ENCODE data around the gene APRT.

The APRT gene

DNA sequence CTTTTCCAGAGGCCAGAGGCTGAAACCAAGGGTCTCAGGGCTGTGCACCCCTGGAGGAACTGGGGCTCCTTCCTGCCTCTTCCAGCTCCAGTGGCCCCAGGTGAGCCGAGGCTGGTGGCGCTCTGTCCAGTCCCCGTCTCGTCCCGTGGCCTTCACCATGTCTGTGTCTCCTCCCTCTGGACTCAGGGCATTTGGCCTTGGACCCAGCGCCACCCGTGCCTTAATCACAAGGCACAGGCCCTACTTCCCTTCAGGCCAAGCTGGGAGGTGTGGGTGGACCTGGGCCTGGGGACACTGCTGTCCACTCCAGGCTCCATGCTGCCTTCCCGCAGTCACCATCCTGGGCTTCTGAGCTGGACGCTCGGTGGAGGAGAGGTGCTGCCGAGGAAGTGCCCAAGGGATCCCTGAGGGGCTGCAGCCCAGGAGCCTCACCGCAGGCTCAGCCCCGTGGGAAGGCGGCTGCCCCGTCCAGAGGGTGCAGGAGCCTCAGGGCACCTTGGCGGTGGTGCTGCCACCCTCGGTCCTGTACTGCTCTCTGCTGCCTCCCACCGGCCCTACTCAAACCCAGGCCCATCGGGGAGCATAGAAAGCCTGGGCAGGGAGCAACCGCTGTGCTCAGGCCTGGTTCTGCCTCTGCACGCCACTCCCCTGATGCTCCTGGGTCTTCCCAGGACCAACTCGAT, 9.6 kb upstream of the APRT start:
- no peak for DNase-seq

DNA sequence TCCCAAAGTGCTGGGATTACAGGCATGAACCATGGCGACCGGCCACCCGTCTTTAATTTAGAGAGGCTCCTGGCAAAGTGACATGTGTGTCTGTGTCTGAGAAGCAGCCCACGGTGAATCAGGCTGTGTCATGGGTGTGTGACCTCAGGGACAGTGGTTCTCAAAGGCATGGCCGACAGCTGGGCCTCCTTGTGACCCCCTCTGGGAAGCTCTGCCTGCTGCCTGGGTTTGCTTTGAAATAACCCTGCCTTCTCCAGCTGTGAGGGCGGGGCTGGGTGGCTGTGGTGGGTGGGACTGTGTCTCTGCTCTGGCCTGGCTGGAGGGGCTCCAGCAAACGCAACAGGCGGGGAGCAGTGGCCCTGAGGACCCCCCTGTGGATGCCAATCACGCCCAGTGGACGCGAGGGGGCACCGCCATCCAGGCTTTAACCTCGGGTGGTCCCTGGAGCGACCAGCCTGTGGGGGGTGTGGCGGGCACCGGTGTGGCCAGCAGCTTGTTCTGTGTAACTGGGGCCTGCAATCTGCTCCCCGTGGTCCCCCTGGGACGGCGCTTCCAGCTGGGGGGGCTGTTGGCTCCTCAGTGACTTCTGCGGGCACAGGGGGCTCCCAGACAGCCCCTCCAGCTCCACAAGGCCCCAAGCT, 8.8 kb upstream of the APRT start:
- no peak for DNase-seq

DNA sequence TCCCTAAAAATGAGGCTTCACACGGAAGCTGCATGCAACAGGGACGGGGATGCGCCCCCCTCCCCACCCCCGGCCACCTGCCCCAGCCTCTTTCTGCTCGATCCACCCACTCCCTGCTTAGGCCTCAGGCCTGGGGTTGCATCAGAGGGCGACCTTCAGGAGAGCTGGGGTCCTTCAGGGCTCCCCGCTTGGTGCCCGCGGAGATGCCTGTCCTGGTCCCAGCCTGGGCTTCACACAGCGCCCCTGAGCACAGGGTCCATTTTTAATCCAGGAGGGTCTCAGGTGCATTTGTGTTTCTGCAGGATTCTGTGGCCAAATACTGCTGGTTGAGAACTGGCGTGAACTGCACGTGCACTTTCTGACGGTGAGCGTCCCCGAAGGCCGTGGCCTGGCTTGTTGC, 7.4 kb upstream of the APRT start:
- no peak for DNase-seq

DNA sequence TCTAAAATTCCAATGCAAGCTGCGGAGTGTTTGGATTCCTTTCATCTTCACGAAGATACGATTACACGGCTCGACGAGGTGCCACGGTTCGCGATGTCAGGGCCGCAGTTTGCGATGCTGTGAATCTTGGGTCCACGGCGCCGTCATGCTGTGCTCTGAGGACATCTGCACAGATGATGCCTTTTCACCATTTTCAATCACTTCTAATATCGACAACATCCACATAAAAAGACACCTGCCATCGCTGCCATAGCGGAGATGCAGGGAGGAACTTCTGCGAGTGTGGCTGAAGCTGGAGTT, 6.8 kb upstream of the APRT start:
- no peak for DNase-seq

DNA sequence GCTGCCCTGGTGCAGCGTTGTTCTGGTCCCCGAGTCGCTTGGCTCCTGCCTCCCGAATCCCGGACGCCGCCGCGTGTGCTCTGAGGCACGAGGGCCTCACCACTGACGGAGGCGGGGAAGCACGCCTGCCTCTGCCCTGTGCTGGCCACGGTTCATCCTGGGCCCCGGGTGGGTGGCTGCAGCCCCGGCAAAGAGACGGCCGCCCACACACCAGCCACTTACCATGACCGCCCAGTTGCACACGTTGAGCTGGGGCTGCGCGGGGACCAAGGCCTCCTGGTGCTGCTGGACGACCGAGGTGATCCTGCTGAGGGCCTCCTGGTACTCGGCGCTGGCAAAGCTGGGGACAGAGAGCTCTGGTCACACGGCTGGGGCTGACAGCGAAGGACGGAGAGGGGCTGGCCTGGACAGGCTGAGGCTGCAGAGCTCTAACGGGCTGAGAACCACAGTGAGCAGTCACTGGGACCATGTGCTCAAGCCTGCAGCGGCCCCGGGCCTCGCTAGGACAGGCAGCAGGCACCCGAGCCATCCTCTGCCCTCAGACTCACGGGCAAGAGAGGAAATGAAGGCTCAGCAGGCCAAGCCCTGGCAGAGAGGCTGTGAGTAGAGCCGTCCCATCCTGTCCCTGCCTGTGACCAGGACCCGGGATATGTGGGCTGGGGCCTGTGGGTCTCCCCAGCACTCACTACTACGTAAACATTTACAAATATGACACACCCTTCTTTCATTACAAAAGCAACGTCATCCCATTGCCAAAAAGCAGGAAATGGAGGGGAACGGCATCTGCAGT, 6.3 kb upstream of the APRT start:
- DNase-seq = no peak

DNA sequence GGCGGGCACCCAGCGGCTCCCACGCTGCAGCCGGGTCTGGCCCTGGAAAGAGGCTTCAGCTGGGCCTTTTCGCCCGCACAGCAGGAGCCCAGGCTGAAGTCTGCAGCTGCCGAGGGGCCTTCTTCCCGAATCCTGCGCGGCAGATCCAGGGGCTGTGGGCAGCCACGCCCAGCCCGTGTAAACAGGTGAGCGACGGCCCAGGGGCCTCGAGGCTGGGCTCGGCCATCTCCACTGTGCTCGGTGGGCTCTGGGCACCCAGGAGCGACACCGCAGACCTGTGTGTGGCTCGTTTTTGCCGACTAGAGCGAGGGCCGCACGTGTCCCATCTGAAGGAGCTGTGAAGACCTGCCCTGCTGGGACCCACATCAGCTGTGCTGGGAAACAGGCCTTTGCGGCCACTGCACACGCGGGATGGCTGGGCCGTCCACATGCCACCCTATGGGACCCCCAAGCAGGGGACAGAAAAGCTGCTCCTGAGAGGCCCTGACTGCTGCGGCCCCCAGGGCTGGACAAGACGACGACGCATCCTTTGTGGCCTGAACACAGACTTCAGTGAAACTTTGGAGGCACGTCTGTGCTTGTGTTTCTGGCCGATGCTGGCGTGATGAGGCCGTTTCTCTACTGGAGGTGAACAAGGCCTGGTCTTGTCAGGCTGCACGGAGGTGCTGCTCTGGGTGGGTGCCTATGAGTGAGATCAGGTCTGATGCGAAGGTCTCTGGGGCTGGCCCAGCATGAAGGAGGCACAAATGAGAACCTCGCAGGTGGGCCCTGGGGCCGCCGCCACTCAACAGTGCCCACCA, 5.2 kb upstream of the APRT start:
- DNase-seq = no peak

DNA sequence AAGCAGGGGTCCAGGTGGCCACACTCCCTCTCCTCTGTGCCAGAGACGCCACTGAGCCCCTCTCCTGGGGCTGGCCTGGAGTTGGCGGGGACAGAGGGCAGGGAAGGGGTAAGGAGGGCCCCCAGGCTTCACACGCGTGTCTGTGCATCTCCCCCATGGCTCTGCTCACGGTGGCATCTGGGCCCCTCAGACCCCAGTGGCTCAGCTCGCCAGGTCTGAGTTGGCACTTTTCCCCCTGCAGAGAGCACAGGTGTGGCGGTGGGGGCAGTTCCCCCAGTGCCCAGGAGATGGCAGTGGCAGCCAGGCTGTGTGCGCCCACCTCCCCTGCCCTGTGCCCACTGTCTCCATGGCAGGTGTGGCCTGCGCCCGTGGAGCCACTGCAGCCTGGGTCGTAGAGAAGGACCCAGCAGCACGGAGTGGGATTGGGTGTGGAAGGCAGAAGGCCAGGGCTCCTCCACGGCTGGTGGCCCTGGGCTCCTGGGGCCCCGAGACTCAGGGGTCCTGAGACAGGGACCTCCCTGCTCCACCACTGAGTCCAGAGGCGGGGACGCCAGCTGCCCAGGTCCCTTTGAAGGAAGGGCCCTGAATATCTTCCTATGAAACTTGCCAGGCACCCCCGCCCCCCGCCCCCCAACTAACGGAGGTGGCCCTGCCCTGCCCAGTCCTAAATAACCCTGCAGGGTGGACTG, 4.3 kb upstream of the APRT start:
- peak; percentile 61 for DNase-seq

DNA sequence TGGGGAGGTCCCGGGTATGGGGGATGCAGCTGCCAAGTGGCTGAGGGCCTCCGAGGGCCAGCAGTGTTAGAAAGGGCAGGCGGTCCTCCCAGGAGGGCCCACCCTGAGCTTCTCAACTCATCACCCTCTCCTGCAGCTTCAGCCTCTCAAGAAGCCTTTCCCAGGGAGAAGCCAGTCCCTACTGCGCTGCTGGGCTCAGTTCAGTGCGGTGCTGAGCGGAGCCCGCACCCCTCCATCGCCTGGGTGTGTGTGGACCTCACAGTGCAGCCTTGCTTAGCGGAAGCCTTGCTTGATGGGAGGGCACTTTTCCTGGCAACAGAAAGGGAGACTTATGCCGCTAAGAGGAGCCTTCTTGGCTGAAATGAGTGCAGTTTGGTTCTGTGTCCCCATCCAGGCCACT, 3.5 kb upstream of the APRT start:
- DNase-seq = no peak

DNA sequence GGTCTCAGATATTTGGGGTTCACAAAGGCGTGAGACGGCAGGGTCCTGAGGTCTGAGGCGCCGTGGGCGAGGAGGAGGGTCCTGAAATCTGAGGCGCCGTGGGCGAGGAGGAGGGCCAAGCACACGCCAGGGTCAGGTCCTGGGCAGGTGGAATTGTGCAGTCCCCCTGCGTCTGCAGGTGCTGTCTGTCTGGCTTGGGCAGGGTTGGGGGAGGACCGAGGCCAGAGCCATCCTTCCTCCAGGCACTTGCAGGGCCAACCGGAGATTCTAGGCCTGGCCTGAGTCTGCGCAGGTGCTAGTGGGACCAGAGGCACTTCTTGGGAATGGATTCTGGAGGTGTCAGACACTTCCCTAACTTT, 2.4 kb upstream of the APRT start:
- DNase-seq = no peak

DNA sequence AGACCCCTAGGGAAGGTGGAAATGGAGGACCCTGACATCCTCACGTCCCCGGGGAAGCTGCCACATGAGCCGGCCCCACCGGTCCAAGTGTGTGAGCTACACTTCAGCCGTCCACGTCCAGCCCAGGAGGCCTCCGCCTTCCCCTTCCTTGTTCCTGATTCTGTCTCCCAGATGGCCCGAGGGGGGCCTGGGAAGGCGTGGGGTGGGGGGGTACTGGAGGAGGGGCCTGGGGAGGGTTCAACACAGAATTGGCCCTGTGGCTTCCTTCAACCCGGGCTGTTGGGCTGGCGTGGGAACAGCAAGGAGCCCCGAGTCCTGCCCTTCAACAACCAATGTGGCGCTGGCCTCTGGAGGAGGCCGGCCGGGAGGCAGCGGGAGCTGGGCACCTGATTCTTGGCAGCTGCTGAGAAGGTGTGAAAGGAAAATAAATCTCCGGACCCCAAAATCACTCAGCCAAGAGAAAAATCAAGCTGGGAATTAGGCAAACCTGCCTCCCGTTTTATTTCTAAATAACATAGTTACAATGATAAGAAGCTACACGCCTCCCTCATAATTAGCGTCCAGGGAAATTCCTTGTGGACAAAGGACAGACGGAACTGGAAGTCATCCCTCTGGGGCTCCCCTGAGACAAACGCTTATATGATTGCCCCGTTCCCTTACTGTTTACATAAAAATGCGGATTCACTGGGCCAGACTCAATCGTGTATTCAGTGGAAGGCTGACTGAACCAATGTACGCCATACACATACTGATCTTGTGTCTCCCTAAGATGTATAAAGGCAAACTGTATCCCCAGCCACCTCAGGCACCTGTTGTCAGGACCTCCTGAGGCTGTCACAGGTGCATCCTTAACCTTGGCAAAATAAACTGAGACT, 1.8 kb upstream of the APRT start:
- DNase-seq = no peak

DNA sequence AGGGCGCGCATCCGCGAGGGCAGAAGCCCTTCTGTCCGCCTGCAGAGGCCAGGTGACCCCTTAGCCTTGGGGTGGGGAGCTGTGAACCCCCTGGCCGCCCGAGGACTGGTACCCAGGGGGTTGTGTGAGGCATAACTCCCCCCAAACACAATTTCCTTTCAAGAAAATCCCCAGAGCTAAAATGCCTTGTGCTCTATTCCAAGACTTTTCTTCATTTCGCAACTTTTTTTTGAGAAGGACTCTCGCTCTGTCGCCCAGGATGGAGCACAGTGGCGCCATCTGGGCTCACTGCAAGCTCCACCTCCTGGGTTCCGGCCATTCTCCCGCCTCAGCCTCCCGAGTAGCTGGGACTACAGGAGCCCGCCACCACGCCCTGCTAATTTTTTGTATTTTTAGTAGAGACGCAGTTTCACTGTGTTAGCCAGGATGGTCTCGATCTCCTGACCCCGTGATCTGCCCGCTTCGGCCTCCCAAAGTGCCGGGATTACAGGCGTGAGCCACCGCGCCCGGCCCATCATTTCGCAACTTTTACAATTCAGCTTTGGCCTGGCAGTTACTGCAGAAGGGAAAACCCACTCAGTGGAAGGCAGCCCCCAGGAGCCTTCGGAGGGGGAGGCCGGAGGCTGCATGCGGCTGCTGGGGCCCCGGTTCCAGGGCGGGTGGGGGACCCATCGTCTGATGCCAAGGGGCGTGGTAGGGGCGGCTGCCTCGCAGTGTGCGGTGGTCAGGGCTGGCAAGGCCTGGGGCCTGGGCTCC, 963 bp upstream of the APRT start:
- DNase-seq = no peak

DNA sequence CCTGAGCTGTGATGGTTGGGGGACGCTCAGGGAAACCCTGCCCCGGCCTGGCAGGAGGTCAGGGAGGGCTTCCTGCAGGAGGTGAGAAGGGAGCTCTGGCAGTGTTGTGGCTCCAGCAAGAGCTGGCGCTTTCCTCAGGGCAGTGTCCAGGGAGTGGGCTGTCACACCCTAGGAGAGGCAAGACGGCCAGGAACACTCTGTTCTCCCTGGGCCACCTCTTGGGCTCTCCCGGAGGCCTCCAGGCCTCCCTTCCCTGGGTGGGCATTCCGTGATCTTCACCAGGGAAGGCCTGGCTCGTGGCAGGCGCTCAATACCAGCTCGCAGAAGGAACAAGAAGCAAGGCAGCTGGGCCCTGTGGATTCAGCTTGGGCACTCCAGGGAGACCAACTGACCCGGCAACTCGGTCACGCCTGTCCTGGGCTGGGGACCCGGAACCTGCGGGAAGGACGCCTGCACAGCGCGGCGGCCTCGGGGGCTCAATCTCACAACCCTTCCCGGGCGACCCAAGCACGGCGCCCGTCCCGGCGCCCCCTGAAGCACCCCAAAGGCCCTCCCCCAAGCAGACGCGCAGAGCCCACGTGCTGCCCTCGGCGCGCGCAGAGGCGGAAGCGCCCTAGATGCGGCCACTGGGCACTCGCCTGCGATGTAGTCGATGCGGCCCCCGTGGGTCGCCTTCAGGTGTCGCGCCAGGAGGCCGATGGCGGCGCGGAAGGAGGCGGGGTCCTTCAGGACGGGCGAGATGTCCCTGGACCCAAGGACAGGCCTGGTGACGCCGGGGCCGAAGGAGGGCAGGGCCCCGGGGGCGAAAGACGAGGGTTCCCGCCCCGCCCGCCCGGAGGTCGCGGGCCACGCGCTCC, 588 bp downstream of the APRT start:
- peak; percentile 71 for DNase-seq

DNA sequence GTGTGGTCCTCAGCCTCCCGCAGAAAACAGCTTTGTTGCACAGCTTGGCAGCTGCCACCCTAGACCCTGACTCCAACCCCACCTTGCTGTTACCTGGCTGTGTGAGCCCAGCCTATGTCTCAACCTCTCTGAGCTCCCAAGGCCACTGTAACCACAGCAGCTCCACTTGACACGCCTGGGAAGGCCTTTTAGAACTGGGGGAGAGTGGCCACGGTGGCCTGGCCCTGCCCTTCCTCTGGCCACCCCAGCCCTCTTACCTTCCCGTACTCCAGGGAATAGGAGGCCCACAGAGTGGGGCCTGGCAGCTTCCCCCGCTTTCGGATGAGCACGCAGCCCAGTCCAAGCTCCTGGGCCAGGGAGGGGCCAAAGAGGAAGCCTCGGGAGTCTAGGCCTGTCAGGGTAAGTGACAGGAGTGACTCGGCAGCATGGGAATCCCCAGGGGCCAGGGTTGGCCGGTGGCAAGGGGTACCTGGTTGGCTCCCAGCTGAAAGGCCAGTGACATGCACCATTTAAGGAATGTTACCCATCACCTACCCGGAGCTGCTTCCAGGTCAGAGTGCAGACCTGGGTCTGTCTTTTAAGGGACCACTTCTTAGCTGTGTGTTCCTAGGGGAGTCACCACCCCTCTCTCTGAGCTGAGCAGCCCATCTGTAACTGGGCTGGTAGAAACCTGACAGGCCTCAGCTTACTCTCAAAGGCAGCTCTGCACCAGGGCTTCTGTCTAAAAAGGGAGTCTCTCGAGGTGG, 1.4 kb downstream of the APRT start:
- no peak for DNase-seq

DNA sequence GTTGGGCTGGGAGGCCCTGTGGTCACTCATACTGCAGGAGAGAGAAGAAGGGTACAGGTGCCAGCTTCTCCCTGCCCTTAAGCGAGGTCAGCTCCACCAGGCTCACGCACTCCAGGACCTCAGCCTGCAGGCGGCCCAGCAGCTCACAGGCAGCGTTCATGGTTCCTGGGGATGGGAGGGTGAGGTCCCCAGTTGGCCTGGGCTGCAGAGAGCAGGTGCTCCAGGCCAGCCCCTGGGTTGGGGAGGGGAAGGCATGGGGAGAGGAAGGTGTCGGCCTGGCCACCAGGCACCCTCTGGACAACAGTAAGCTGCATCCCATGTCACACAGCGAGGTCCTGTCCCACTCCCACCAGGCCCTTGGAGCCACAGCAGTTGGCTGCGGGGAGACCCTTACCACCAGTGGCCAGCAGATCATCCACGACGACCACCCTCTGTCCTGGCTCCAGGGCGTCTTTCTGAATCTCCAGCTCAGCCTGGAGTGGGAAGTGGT, 2.0 kb downstream of the APRT start:
- DNase-seq = no peak

DNA sequence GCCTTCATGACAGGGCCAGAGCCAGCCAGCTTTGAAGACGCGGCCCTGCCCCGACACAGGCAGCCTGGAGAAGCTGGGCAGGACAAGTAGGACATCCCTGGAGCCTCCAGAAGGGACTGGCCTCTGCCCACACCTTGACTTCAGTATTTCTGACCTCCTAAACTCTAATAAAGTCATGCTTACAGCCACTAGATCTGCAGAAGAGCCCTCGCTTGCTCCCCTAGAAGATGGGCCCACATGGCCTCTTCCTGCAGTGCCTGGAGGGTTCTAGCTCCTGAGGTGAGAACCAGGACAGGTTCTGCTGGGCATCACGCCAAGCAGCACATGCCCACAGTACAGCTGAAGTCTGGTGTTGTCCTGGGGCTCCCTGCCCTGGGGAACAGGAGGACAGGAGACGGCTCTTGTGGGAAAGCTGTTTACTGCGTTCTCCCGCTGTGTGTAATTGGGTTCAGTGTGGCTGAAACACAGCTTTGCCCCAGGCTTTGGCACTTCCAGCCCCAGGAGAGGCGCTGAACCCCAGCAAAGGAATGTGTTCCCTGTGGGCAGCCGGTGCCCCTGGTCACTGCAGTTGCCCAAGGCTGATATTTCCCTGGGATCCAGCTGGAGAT, 2.6 kb downstream of the APRT start:
- DNase-seq = no peak

DNA sequence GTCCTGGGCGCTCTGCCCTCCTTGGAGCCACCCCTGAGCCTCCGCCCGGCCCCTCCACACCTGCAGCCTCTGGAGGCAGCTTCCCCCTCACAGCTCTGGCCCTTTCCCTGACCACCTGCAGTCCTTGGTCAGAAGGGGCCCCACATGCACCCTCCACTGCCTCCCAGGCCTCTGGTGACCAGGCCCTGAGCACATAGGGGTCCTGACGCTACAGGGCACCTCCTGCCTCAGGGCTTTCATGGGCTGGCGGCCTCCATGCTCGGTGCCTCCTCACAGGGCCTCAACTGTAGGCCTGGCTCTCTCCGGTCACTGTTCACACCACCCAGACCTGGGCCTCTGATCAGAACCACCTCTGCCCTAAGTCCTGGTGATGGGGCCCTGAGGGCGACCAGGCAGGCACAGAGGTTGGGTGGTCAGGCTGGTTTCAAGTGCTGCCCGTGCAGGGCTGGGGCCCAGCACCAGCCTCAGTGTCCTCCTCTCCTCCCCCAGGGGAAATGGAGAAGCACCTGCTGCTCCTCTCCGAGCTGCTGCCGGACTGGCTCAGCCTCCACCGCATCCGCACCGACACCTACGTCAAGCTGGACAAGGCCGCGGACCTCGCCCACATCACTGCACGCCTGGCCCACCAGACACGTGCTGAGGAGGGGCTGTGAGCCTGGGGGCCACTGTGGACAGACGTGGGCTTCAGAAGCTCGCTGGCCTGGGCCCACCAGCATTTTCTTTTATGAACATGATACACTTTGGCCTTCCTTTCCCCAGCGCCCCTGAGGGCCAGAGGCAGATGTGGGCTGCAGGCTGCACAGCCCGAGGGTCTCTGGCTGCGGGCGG, 3.9 kb downstream of the APRT start:
- DNase-seq = no peak

DNA sequence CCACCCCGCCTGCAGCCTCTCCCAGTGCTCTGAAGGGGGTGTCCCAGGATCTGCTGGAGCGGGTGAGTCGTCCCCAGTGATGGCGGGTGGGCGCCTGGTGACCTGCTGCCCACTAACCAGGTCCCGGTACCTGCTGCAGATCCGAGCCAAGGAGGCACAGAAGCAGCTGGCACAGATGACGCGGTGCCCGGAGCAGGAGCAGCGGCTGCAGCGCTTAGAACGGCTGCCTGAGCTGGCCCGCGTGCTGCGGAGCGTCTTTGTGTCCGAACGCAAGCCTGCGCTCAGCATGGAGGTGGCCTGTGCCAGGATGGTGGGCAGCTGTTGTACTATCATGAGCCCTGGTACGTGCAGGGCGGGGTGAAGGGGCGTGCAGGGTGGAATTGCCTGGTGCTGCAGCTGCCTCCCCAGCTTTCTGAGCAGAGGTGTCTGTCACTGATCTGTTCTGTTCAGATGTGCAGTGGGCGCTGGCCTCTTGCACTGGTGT, 4.5 kb downstream of the APRT start:
- DNase-seq = no peak

Measured in NCI-H1092 (cell line).